DMS 273 (cell line): ENCODE data around the gene PCDH9.
"Not testable (repeated sequence)": the region's sequence is repeated elsewhere in the genome, so short reads cannot be mapped to it uniquely, and the experiment has no call there.

Experiments used
- DNase-seq: peaks from one replicate; lab custom pipeline; 2025; ENCODE audit not compliant: unreplicated experiment; lab: John Stamatoyannopoulos, UW

The PCDH9 gene

DNA sequence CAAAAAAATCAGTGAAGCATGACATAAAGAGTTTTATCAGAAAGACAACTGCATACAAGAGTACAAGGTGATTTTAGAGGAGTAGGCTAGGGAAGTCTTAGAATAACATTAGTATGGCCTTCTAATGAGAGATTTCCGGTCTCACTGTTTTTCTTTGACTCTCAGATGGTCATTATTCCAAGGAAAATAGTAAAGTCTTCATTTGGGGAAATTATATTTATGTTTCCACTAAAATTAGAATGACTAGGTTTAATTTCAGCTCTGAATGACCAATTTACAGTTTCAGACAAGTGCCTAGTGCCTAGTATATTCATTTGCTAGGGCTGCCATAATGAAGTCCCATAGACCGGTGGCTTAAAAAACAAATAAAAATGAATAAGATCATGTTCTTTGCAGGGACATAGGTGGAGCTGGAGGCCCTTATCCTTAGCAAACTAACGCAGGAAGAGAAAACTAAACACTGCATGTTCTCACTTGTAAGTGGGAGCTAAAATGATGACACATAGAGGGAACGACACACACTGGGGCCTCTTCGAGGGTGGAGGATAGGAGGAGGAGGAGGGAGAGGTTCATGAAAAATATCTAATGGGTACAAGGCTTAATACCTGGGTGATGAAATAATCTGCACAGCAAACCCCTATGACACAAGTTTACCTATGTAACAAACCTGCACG, 303.1 kb downstream of the PCDH9 start:
- DNase-seq = no peak

DNA sequence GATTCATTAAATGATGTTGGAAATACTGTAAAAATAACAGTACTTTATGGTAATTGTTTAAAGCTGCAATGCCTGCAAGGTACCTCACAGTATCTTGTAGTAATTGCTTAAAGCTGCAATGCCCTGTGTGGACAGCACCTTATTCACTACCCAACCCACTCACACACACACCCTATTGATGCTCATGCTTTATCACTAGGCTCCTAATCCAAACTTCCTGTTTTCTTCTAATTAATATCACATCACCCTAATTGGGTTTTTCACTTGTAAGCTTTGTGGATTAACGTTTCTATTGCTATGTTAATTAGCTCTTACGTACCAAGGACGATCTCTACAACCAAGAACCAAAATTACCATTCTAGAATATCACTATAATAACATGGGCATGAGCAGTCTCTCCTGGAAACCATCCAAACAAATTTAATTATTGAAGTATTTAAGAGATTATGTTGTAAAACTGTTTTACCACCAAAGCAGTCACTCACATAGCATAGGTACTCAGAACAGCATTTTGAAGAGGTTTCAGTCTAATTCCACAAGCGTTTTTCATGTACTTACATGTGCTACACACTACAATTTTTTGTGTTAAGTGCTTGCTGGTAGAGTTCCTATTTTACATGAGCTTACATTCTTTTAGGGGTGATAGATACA, 303.8 kb downstream of the PCDH9 start:
- DNase-seq = no peak

DNA sequence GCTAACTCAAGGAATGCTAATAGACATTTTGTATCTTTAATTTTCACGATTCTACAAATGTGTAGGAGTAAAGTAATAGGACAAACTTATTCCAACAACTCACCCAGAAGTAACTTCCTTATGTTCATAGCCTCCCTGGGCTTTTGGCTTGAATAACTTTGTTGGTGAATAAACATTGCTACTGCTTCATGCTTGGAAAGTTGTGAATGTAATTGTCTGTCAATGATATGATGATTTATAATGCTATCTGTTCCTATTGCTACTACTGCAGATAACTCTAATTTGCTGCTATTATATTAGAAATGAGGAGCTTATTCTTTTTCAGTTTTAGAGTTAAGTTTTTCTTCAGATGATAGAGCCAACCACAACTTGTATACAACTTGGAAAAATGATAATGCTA, 307.7 kb downstream of the PCDH9 start:
- DNase-seq = no peak

DNA sequence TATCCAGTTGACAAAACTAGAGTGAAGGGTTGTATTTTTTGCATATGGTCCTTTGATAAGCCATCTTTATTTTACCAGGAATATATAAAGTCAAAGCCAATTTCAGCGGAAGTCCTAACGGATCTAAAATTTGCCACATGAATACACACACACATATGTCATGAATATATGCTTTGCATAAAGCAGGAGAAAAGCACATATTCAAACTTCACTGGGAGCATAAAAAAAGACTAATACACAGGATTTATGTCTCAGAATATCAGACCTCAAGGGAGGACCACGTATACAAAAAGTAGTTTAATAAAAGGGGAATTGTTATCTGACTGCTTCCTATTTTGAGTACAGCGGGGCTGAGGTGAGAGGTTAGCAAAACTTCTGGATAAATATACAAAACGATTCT, 308.7 kb downstream of the PCDH9 start:
- no peak for DNase-seq

DNA sequence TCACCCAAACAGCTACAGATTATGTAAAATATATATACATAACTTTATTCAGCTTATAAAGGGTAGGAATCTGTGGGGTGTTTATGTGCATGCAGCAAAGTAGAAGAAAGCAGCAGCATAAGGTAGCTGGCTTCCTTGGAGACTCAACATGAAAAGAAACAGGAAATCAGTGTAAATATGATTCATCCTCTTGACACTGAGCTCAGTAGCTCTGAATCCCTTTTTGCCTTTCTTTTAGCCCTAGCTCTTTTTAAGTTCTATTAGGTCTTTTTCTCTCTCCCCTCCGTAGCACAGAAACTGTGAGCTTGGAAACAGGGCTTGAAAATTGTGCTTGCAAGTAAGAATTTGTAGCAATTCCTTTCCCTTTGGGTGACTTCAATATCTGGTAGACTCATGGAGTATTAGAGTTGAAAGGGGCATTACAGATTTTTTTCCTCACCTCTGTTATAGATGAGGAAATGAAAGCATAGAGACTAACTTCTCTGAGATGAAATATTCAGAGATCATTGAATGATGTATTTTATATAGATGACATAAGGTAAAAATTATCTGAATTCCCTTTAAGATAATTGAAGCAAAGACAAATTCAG, 314.4 kb downstream of the PCDH9 start:
- DNase-seq = no peak

DNA sequence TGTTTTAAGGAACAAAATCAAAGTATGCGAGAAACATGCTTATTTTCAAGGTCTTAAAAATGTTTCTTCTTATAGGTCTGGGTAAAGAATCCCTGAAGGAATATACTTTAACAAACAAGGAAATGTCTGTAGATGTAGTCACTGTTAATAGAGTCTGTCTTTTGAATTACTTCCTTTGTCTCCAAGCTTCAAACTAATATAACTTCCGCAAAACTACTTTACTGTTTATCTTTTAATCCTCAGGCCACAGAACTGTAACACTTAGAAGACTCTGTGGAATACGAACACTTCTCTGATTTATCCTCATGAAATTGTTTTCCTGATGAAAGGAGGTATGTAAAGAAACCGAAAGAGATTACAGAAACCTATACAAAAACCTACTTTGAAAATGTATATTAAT, 316.0 kb downstream of the PCDH9 start:
- no peak for DNase-seq

DNA sequence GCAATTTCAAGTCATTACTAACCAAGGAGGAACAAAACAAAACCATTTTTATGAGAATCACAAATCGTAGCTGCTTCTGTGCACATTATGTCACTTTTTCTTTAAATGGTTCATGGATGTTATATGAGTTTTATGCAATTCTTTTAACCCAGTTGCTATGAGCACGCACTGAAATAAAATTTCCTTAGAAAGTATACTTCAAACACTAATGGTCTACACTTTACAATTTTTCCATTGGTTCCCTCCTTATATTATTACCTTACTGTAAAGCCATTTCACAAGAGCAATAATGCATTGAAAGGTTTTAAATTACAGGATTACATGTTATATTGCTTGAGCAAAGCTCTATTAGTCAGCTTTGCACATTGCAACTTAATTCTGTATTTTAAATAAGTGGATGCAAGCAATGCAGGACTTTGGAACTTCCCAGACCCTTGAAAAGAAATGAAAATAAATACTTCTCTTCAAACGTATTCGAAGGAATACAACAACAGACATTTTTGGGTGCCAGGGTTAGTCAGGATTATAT, 318.7 kb downstream of the PCDH9 start:
- no peak for DNase-seq

DNA sequence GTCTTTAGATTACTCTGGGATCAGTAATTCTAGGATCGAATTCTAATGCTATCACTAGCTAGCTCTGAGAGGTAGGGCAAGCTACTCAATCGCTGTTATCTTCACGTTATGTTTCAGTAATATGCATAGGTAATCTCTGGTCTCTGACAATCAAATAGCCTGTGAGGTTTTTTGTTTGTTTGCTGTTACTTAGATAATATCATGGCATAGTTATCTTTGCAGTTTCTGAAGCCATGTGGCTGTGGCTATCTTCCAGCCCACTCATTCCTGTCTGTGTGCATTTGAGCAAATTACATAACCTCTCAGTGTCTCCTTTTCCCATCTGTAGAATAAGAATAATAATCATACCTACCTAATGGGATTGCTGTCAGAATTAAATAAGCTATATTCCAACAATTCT, 330.2 kb downstream of the PCDH9 start:
- no peak for DNase-seq

DNA sequence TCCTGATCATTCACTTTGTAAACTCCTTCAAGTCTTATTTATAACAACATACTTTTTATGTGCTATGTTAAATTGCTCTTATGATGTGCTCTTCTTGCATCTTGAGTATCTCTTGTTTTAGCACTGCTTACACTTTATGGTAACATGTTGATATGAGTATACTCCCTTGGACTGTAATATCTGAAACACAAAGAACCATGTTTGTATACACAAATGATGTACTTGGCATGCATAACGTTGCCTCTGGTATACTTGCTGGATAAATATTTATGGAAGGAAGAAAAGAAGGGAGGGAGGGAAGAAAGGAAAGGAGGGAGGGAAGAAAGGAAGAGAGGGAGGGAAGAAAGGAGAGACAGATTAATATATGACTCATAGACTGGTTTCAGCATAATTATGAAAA, 333.2 kb downstream of the PCDH9 start:
- DNase-seq = no peak

DNA sequence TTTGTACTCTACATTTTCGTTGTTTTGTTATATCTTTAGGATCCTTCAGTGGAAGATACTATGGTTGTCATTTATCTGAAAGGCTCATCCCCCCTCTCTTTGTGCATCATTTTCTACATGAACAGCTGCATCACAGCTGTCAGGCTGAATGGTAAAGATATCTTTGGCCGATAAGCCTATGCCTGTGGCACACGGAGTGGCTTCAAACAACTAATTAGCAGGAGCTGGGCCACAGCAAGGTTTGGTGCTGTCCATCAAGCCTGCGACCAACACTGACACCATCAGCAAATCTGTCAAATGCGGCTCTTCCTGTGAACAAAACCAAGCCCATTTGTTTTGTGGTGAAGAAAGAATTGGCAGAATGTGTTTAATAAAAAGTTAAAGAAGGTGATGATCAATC, 334.4 kb downstream of the PCDH9 start:
- DNase-seq = no peak

DNA sequence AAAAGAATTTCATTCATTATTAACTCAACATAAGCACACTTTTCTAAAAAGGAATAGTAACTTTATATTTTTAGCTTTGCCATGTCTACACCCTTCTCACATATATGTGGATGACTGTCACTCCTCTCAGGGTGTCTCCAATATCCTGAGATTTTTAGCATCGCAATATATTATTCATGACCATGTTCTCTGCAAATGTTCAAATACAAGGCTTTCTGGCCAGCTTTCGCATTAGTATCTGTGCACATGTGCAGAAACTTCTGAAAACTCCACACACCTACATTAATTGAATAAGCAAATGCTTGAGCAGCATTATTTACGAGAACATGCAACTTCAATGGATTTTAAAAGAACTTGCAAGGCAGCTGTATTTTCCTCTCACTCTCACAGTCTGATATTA, 334.8 kb downstream of the PCDH9 start:
- DNase-seq = no peak

DNA sequence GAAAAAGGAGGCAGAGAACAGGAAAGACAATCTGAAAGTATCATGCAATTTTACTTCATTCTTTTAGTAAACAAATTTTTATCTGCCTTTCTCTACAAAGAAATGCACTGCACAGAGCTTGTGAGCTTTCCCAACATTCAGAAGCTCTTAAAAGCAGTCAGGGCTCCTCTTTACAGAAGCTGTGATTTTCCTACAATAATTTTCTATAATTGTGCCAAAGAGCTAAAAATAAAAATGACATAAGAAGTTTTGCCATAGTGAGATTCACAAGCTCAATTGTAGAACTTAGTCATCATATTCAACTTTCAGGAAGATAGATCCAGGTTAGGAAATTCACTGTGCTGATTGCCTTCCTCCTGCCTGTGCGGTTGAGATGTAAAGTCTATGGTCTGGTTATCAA, 341.4 kb downstream of the PCDH9 start:
- no peak for DNase-seq

DNA sequence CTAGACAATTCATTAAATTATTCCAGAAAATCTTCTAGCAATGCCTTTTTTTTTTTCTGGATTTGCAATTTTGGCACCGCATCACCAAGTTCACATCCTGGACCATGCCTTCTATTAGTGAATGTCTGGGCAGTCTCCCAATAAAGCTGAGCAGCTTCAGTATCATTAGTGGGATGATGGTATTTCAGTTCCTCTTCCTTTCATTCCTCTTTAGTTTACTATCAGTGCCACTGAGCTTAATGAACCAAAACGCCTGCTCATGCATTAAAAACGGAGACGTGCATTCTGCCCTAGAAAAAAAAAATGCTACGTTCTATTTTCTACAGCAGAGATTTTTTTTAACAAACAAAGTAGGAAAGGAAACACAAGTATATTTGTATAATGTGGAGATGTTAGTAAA, 343.0 kb downstream of the PCDH9 start:
- DNase-seq = peak; percentile 5

DNA sequence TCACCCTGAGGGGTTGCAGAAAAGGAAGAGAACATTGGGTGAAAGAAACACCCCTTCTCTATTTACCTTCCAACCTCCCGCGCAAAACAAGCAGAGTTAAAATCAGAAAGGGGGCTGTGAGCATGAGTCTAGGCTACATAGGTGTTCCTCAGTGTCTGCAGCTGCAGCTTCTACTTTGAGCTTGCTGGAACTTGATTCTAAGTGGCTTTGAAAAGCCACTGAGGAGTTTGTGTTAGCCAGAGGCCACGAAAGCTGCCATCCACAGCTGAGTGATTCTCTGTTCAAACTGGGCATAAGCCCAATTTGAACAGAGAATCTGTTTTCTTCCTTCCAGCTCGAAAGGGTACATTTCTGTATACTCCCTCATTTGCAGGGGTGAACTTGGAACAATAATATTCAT, 343.9 kb downstream of the PCDH9 start:
- DNase-seq = no peak

DNA sequence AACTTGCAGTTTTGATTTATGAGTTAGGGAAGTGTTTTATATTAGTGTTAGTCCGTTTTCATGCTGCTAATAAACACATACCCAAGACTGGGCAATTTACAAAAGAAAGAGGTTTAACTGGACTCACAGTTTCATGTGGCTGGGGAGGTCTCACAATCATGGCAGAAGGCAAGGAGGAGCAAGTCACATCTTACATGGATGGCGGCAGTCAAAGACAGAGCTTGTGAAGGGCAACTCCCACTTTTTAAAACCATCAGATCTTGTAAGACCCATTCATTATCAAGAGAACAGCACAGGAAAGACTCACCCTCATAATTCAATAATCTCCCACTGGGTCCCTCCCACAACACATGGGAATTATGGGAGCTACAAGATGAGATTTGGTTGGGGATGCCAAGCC, 349.0 kb downstream of the PCDH9 start:
- not testable (repeated sequence) for DNase-seq

DNA sequence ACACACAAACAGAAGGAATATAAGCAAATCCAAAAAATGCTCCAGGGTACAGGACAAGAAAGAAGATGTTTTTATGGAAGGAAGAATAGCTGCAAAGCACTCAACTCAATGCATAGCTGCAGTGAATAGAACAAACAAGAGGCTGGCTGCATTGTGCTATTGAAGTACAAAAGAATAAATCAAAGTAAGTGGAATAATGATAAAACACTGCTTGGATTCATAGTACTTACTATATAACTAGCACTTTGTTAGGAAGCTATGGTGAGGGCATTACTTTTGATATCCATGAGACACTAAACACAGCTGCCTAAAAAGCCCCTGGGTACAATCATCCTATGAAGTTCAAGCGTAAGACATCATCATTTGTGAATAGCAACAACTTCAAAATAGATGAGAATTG, 350.1 kb downstream of the PCDH9 start:
- no peak for DNase-seq

DNA sequence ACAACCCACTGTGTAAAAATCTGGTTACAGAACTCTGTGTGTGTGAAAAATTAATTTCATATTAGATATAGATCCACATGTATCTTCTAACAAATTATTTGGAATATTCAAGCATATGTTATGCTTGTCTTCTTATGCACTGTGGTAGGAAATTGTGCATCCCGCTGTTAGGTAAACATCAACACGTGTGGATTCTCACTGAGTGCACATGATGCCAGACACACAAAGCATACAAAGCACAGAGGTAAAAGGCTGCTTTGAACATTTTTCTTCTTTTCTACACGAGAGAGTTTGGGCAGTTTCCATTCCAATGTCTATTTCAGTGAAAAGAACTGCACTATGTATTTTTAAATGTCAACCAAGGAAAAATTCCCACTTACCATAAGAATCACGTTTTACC, 354.9 kb downstream of the PCDH9 start:
- no peak for DNase-seq

DNA sequence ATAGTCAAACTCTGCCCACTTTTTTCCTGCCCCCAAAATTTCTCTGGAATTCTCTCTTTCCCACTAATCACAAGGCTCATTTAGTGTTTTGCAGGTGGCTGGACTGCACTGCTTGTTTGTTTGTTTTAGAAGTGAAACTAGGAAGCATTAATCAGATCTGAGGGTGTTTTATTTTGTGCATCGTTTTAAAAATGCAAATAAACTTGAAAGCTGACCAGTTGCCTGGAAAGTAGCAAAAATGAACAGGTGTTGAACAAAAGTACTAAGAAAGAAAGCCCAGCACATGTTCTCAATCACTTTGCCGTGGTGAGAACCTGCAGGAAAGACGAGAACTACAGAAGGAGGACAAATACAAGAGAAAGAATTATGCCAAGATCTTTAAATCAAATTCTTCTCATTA, 365.5 kb downstream of the PCDH9 start:
- no peak for DNase-seq

DNA sequence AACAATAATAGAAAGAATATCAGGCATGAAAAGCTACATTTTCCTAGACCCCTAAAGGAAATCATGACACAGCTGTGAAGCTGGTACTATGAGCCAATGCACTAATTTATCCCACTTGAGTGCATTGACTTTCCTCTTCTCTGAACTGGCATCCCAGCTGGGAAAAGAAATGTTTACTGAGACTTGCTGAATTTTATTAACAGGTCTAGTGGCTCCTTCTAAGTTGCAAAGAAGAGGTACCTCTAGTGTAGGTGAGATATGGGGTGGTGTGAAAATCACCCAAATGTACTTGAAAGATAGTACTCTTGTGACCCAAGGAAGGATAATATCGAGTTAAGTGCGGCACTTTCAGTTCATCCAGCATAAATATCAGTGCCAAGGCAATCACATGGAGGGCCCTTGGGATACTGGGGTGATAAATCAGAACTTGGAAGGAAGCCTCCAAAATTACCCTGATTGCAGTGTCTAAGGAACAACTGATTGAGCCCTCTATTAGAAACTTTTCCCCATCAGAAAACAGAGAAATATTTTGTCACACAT, 369.2 kb downstream of the PCDH9 start:
- DNase-seq = no peak

DNA sequence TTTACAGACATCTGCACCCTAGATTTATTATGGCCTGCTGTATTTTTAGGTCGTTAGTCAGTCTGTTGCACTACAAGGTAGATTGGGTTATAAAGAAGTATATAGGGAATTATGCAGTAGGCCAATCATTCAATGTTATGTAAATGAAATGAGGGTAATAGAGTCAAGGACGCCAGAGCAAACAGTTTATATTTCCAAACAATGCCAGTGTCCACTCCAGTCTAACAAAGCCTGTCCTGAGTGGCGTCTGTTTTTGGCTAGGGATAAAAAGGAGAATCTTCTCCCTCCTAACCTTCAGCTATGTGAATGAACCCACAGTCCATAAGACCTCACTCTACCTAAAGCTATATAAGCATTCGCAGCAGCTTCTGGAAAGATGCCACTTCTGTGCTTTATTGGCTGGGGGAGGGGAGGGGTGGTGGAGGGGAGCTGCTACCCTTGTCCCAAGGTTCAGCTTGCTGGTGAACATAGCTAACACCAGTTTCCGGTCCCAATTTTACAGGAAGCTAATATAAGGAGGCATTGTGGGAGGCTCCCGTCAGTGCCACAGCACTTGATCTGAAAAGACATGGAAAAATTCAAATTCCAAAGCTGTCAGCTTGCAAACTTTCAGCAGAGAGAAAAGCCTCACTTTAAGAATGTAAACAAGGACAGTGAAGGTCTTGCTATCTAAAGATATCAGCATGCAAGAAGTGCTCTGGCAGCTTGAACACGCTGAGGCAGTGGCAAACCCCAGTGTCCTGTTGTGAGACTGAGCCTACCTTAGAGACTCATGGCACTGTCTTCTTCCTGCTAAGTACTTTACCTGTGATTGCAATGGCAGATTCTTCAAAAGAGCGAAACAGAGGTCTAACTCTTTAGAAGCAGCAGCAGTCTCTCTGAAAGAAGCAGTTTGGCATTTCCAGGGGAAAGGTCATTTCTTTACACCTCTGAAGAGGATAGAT, 369.9 kb downstream of the PCDH9 start:
- DNase-seq = no peak

DNA sequence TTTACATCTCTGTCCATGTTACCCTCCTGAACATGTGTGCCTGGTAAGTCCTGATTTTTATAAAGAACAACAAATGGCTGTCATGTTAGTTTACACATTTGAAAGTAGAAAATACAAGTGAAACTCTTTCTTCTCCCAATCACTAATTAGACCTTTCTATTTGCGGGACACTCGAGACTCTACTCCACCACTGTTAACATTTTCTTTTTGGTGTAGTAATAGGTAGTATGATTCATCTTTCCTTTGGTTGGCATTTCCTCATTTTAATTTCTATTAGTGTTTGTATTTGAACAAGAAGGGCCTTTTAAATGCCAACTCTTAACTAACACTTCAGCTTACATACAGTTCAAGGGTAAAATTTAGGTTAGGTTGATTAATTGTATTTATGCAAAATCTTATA, 371.1 kb downstream of the PCDH9 start:
- no peak for DNase-seq
